ENCODE data around the gene ULK4. TPM values are rescaled to one million over a fixed set of nuclear protein-coding genes. Genes with fewer than 3 reads are reported as not detected.

Gene ULK4
- polyA plus RNA-seq, 1 of the 3 experiments (the other 2 are of a cell fraction) = 6.2 TPM

- H2AFZ ChIP-seq (ENCODE audit: low read depth) = no peak overlapping the region
- DNase-seq = no peak
- H3K4me2 ChIP-seq = no peak overlapping the region
- H3K27ac ChIP-seq (ENCODE audit: low read depth in 2 of 2, low read length in 1 of 2) = no peak overlapping the region
- no peaks in the 10 kb centered on the region for H3K9me2 ChIP-seq
- ChIA-PET CTCF (no interaction called here), POLR2A (no interaction called here)
- H4K20me1 ChIP-seq (ENCODE audit: insufficient read depth) = no peaks in the 10 kb centered on the region
- WGBS (ENCODE audit: low lambda C conversion rate) = 95% methylated on average over 6 of the region's 6 CpGs
- no peaks in the 10 kb centered on the region for H3K79me2 ChIP-seq (ENCODE audit: insufficient read depth)
- H3K4me3 ChIP-seq (ENCODE audit: low read depth in 2 of 2, low read length in 1 of 2) = no peak overlapping the region
- H3K27me3 ChIP-seq (ENCODE audit: insufficient read depth) = no peaks in the 10 kb centered on the region
- no peak for TF ChIP-seq SMC3 (IDR thresholded peaks at IDR 0.05; ENCODE audit: low read depth, low read length)
- no peak overlapping the region for H3K9ac ChIP-seq
- H3K9me3 ChIP-seq = no peaks in the 10 kb centered on the region
- H3F3A ChIP-seq (replicated peaks; ENCODE audit: insufficient read depth) = no peaks in the 10 kb centered on the region
- H3K36me3 ChIP-seq (replicated peaks in 1 of 2; ENCODE audit: control insufficient read depth in 1 of 2, insufficient read depth in 2 of 2, low read length in 1 of 2) = no peaks in the 10 kb centered on the region
- no peaks in the 10 kb centered on the region; a peak in 1 of 4 replicates for H3K4me1 ChIP-seq (ENCODE audit: control insufficient read depth in 1 of 2, insufficient read depth in 2 of 2, low read depth in 1 of 2, low read length in 1 of 2)
These were observed 112.9 kb downstream of the ULK4 start for GRCh38 chr3:41848753-41849574.

- Histone ChIP-seq H3K27me3 (ENCODE audit: insufficient read depth) (no peaks in the 10 kb centered on the region), H4K20me1 (ENCODE audit: insufficient read depth) (no peaks in the 10 kb centered on the region), H3K36me3 (replicated peaks in 1 of 2; ENCODE audit: control insufficient read depth in 1 of 2, insufficient read depth in 2 of 2, low read length in 1 of 2) (peaks cover 0 to 3% of the 10 kb centered on the region in 2 experiments), H3F3A (replicated peaks; ENCODE audit: insufficient read depth) (no peaks in the 10 kb centered on the region), H3K9me2 (no peaks in the 10 kb centered on the region), H3K79me2 (ENCODE audit: insufficient read depth) (no peaks in the 10 kb centered on the region), H3K4me3 (ENCODE audit: low read depth in 2 of 2, low read length in 1 of 2) (no peak overlapping the region), H3K4me1 (ENCODE audit: control insufficient read depth in 1 of 2, insufficient read depth in 2 of 2, low read depth in 1 of 2, low read length in 1 of 2) (no peaks in the 10 kb centered on the region; a peak in 1 of 4 replicates), H3K4me2 (no peak overlapping the region), H2AFZ (ENCODE audit: low read depth) (no peak overlapping the region), H3K9ac (no peak overlapping the region), H3K27ac (ENCODE audit: low read depth in 2 of 2, low read length in 1 of 2) (no peak overlapping the region), H3K9me3 (no peaks in the 10 kb centered on the region)
- DNase-seq = no peak
- TF ChIP-seq RAD21 (IDR thresholded peaks at IDR 0.05; ENCODE audit: low read length) (no peak), SMC3 (IDR thresholded peaks at IDR 0.05; ENCODE audit: low read depth, low read length) (no peak), RCOR1 (IDR thresholded peaks at IDR 0.05; ENCODE audit: low read length) (no peak), GABPA (IDR thresholded peaks at IDR 0.05; ENCODE audit: low read depth) (no peak), CTCF (IDR thresholded peaks at IDR 0.05) (no peak), TAF1 (IDR thresholded peaks at IDR 0.05; ENCODE audit: borderline replicate concordance, low read depth, low read length) (no peak), YY1 (IDR thresholded peaks at IDR 0.05; ENCODE audit: low read depth) (no peak), RXRA (IDR thresholded peaks at IDR 0.05; ENCODE audit: borderline replicate concordance, low read depth) (no peak), MXI1 (IDR thresholded peaks at IDR 0.05; ENCODE audit: low read depth, low read length) (no peak), FOXJ3 (CRISPR knock-in tag; IDR thresholded peaks at IDR 0.05) (no peak), USF1 (IDR thresholded peaks at IDR 0.05; ENCODE audit: borderline replicate concordance, low read depth) (no peak), NRF1 (IDR thresholded peaks at IDR 0.05; ENCODE audit: low read depth, low read length) (no peak), USF2 (IDR thresholded peaks at IDR 0.05; ENCODE audit: borderline replicate concordance, low read depth, low read length) (no peak), CHD2 (IDR thresholded peaks at IDR 0.05; ENCODE audit: low read length, partially characterized antibody) (no peak), FOXM1 (IDR thresholded peaks at IDR 0.05; ENCODE audit: low read depth) (no peak), NFIC (IDR thresholded peaks at IDR 0.05; ENCODE audit: borderline replicate concordance) (no peak), EP300 (IDR thresholded peaks at IDR 0.05; ENCODE audit: borderline replicate concordance in 1 of 2, low read depth in 1 of 2, low read length in 1 of 2) (no peak), RFX5 (IDR thresholded peaks at IDR 0.05; ENCODE audit: low read length) (no peak)
- ChIA-PET POLR2A (no interaction called here), CTCF (no interaction called here)
- WGBS (ENCODE audit: low lambda C conversion rate) = 95% methylated on average over 1 of the region's 1 CpG
These were observed 114.2 kb downstream of the ULK4 start for GRCh38 chr3:41847679-41848078.
